GM18508 (cell line): ENCODE data around the gene STK32B.
"Not testable (repeated sequence)": the region's sequence is repeated elsewhere in the genome, so short reads cannot be mapped to it uniquely, and the experiment has no call there.

Experiments
- ATAC-seq: cut with Tn5 transposase; IDR thresholded peaks from one replicate; pipeline ENCODE4 v1.9.1; 2021; ENCODE audit warnings: moderate number of reproducible peaks; ENCODE audit not compliant: insufficient read depth, unreplicated experiment

STK32B gene

DNA sequence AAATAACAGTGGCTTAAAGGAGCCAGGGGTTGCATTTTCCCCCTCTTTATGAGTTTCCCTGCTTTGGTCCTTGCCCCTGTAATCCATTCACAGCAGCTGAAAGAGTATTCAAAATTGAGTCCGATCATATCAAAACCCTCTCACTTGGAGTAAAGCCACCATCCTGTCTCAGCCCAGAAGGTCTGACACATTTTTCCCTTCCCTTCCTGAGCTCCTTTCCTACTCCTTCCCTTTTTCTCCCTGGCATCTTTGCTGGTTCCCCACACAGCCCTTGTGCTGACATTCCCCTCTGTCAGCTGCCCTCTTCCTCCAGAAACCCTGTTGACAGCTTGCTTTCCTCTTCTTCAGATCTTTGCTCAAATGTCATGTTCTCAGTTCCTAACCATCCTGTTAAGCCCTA, 361.5 kb downstream of the STK32B start:
- ATAC-seq, result no peak

DNA sequence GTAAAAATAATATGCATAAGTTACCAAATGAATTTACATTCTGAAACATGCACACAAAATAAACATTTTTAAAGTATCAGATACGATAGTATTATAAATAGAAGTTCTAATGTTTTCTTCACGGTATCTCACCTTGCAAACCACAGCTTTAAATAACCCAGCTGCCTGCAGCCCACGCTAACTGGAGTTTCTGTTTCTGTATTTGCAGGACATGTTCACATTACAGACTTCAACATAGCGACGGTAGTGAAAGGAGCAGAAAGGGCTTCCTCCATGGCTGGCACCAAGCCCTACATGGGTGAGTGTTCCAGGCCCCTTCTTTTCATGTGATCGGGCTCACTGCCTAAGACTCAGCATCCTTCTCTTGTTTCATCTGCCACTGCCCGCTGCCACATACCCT, 365.4 kb downstream of the STK32B start:
- ATAC-seq, result no peak

DNA sequence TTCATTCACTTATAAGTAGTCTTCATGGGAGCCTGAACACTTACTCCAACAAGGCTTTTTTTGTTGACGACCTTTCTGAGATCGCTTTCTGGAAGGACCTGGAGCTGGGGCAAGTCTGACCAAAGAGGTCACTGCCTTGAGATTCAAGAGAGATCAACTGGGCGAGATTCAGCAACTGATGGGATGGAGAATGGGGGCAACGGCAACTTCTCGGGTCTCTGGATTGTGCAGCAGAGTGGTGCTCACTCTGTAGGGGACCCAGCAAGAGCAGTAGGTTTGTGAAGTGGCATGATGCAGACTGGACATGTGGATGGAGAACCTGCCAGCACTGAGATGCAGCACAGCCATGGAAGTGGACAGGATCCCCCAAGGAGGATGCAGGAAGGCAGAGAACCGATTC, 369.0 kb downstream of the STK32B start:
- no peak for ATAC-seq

DNA sequence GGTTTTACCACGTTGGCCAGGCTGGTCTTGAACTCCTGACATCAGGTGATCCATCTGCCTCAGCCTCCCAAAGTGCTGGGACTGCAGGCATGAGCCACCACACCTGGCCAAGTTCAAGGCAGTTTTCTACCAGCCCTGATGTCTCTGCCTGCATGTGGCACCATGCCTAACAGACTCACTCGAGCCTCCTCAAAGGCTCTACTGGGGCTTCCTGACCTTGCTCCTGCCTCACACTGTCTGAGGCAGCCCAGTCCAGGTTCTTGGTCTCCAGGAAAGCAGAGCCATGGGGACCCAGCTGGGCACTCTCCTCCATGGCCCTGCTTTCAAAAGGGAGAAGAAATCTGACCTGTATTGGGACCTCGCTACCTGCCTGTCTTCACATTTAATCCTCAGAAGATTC, 370.1 kb downstream of the STK32B start:
- ATAC-seq, result no peak

DNA sequence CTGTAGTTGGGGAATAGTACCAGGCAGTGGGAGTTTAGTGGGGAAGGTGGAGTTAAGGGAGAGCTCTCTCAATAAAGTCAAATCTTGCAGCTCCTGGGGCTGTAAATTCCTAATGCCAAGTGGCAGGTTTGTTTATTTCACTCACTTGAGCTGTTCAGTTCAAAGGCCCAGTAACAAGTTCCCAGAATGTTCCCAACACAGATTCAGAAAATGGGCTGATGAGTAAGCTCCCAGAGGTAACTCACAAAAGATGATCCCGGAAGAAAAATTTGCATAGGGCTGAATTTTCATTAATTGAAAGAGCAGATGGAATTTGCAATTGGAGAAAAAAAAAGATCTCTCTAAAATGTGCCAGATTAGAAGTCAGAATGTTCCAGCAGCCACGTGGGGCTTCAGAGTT, 370.9 kb downstream of the STK32B start:
- ATAC-seq, result no peak

DNA sequence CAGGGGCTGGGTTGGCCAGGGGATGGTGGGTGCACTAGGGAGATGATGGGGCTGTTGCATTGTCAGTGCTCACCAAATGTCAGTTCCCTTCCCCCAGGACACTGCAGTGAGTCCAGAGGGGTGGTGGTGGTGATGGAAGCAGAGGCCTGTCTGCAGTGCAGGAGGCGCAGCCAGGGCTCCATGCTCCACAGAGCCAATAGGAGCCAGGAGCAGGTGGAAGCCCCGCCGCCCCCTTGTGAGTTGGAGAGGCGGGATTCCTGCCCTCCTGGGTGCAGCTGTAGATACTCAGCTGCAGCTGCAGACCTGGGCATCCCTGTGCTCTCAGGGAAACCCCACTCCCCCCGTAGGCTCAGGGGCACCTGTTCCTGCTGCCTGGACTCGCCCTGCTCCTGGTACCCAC, 372.4 kb downstream of the STK32B start:
- no peak for ATAC-seq

DNA sequence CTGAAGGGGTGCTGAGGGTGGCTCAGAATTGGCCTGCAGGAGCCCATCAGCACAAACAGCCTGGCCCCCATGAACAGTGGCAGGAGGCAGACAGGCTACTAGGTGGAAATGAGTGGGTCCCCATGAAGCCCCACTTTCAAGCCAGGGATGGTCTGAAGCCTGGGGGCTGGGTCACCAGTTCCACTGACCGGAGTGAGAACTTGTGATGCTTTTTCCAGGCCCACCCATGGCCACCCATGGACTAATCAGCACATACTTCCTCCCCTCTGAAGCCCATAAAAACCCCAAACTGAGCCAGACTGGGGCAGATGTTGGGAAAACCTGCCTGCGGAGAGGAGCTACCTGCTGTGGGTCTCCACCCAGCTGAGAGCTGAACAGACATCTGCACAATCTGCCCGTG, 372.9 kb downstream of the STK32B start:
- ATAC-seq, result no peak

DNA sequence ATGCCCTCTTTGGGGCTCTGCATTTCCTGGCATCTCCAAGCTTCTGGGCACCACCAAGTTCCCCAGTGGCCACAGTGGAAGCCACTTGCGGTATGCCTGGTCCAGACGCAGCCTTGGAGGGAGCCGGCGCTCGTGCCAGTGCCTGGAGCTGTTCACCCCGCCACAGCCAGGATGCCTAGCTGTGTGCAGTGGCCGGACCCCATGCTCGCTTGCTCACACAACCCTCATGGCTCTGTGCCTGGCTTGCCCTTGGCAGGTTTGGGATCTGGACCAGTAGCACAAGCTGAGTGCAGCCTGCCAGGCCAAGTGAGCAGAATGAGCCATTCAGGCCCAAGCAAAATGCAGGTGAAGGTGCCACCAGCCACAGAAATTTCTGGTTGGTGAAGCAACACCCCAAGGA, 373.6 kb downstream of the STK32B start:
- ATAC-seq, result no peak

DNA sequence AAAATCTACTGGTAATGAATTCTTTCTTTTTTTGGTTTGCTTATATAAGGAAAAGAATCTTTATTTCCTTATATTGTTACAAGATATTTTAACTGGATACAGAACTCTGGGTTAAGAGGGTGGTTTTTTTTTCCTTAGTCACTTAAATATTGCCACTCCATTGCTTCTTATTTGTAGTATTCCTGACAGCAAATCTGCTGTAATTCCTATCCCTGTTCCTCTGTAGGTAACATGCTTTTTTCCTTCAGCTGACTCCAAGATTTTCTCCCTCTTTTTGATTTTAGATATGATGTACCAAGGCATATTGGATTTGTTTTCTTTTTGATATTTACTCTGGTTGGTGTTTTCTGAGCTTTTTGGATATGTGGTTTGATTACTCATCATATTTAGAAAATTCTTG, 378.5 kb downstream of the STK32B start:
- no peak for ATAC-seq

DNA sequence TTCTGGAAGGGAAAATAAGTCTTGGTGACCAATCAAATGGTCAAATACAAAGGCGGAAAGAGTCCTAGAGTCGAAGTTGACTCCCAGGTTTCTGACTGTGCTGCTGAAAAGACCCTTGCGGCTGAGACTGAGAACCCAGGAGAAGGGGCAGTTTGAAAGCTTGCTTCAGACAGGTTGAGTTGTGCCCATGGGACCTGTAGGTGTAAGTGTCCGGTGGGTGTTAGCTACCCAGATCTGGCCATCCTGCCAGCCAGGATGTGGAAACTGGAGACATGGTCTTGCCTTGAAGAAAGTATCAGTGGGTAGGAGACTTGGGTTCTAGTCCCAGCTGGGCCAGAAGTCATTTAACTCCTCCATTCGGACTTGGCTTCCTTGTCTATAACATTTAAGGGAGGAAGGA, 381.9 kb downstream of the STK32B start:
- ATAC-seq, result no peak

DNA sequence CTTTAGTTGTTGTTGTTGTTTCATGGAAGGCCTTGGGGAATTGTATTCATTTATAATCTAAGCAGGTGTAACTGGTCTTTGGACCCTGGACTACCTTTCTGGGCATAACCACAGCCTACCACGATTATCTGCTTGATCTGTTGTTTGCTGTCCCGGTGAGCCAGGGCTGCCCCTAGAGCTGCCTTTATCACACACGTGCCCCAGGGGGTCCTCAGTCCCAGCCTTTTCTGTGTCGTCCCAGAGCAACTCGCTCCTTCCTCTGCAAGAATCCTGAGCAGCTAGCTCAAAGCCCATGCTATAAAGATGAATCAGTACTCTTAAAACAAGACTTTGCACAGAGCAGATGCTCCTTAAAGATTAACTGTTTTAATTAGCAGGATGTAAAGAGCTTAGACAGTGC, 383.9 kb downstream of the STK32B start:
- ATAC-seq, result no peak

DNA sequence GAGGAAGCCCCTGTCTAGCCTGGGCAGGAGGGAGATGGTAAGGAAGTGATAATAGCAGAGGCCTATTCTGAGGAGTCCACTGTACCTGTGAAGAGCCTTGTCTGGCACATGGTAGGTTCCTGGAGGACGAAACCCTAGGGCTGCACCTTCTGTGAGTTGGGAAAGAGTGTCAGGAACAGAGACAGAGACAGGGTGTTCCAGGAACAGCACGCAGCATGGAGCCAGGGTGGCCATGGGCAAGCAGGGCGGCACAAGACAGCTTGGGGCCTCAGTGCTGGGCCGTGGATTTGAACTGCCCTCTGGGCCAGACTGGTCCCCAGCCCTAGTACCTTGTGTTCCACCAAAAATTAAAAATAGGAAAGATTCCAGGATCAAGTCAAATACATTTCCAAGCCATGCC, 384.5 kb downstream of the STK32B start:
- ATAC-seq, result no peak

DNA sequence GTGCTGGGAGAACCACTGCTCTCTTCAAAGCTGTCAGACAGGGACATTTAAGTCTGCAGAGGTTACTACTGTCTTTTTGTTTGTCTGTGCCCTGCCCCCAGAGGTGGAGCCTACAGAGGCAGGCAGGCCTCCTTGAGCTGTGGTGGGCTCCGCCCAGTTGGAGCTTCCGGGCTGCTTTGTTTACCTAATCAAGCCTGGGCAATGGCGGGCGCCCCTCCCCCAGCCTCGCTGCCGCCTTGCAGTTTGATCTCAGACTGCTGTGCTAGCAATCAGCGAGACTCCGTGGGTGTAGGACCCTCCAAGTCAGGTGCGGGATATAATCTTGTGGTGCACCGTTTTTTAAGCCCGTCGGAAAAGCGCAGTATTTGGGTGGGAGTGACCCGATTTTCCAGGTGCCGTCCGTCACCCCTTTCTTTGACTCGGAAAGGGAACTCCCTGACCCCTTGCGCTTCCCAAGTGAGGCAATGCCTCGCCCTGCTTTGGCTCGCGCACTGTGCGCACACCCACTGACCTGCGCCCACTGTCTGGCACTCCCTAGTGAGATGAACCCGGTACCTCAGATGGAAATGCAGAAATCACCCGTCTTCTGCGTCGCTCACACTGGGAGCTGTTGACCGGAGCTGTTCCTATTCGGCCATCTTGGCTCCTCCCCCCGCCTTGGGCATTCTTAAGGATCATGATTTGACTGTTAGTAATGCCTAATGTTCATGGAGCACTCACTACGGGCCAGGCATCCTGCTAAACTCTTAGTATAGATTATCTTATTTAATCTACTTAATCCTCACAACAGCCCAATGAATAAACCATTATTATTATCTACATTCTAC, 392.9 kb downstream of the STK32B start:
- ATAC-seq, result not testable (repeated sequence)

DNA sequence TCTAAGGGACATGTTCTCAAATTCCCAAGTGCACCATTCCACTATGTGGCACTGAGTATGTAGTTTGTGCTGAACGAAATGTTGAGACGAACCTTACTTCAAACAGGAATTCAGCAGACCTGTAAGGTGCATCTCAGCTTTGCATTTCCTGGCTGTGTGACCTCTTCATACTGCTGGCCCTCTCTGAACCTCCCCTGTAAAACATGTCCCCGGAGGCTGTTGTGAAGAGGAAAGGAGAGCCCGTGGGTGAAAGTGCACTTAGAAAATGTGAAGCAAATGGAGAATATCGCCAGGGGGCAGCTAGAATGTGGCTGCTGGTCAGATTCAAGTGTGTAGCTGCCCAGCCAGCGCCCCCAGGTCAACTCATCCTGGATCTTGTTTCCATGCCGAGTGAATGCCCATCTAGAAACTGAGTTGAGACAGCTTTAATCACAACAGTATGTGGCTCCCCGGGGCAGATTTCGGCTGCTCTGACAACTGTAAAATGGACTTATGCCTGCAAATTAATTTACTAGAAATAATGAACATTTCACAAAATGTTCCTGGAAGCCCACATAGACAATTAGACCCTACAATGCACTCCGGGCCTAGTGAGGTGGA, 393.7 kb downstream of the STK32B start:
- no peak for ATAC-seq

DNA sequence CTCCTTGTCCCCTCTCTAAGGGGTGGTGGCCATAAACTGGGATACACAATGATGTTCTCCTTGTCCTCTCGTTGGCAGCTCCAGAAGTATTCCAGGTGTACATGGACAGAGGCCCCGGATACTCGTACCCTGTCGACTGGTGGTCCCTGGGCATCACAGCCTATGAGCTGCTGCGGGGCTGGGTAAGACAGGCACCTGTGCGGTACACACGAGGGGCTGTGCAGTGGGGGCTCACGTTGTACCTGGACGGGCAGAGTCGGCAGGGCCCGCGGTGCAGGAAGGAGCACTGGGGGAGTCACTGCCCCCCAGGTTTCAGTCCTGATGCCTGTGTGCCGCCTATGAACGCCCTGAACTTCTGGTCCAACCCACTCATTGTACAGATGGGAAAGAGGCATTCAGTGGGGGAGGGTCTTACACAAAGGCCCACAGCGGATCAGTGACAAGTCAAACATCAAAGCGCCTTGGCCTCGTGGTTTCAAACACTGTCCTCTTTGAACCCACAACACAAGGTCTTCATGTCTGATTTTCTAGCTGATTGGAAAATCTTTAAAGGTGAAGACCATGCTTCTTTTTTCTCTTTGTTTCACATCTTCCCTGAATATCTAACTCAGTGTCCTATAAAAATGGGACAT, 395.4 kb downstream of the STK32B start:
- no peak for ATAC-seq

DNA sequence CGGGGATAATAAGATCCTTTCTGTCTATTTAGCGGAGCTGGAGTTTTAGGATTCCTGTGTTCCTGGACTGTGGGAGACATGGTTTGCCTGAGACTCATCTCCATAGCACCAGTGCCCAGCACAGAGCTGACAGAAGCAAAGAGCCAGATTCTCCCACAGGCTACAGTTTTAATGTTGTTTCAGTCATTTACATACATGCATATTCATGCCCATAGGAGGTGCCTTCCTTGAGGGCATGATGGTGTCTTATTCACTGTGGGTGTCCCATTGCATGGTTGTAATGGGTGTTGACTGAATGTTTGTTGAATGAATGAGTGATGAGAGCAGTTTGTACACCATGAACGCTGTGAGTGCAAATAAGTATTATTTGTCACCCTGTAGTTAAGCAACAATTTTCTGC, 396.5 kb downstream of the STK32B start:
- no peak for ATAC-seq

DNA sequence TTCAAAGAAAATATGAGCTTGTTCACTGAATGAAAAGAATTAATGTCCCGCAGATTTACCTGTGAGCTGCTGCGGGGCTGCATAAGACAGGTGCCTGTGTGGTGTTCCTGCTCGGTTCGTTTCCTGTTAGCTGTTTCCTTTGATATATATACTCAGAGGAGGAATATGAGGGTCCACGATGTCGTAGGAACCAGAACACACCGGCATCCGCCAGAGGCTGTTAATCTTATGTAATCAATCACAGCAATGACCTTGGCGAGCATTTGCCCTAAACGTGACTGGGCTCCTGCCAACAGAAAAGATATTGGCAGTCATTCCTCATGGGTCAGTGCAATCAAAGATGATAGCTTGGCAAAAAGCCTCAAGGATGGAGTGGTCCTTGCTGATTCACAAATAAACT, 396.9 kb downstream of the STK32B start:
- ATAC-seq, result no peak

DNA sequence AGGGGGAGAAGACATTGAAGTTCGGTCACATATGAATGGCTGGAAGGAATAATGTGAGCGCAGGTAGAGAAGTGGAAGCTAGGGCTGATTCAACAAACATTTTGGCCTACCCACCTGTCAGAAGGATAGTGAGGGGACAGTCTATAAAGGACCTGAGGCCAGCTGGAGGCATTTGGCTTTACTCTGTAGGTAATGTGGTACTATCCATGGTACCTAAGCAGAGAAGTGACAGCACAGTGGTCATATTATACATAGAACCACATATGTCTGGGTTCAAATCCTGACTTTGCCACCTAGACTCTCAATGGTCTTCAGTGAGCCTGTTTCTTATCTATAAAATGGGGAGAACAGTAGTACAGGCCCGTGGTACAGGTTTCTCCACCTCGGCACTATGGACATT, 400.0 kb downstream of the STK32B start:
- no peak for ATAC-seq

DNA sequence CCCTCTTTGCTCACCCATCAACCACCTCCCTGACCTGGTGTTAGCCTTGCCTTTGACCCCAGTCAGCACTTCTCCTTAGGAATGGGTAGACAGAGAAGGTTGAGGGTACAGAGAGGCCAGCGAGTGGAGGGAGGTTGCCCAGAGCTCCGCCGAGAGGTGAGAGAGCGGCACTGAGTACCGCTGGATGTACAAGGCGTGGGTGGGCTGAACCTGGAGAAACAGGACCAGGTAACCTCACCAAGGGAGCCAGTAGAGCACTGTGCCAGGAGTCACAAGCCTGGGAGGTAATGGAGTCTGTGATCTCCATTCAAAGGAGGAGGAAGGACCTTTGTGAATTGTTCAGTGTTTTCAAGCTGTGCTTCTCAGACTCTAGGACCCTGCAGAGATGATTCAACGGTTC, 400.9 kb downstream of the STK32B start:
- no peak for ATAC-seq

DNA sequence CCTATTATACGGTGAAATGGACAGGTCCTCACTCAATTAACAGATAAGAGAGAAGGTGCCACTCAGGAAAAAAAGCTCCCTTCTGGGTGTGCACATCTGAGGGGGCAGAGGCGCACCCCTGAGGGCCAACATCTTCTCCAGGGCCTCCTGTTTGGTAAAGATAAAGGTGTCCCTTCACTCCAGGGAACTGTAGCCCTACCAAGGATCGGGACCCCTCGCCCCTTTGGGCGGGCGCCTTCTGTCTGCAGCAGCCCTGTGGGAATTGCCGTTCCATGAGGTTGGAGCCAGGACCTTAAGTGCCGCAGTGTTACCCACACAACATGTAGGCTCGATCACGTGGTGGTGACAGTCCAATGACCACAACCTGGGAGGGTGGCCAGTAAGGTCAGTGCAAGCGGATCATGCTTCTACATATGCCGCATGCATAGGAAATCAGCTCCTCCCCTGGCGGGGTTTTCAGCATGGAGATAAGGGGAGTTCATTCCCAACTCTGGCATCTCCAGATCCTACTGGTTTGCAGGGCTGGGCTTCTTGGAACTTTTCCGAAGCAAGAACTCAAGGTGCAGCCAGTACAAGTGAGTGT, 403.8 kb downstream of the STK32B start:
- ATAC-seq, result no peak

DNA sequence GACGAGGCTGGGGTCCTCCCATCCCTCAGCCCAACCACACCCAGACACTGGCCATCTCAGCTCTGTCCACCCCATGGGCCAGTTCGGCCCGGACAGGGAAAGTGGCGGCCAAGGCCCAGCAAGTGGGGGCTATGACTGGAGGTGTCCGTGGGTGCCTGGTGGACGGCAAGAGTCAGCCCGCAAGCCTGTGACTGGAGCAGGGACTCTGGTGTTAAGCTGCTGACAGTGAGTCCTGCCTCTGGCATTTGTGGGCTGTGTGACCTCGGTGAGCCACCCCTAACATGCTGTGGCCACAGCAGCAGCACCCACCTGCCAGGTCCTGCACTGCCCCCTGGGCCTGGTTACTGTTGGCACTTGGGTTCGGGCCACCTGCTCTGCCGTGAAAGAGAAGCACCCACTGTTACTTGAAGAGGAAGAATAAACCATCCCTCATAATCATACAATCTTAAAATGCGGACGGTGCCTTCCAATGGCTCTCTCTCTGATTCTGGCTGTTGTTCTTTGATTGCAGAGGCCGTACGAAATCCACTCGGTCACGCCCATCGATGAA, 405.1 kb downstream of the STK32B start:
- ATAC-seq, result no peak
